NCI-H1436 treated with DMSO at 0.1 percent for 48 hours (cell line): ENCODE results near the gene POFUT2.

Experiments
- DNase-seq: peaks from one replicate; lab custom pipeline; 2025; lab: John Stamatoyannopoulos, UW

Gene POFUT2

DNA sequence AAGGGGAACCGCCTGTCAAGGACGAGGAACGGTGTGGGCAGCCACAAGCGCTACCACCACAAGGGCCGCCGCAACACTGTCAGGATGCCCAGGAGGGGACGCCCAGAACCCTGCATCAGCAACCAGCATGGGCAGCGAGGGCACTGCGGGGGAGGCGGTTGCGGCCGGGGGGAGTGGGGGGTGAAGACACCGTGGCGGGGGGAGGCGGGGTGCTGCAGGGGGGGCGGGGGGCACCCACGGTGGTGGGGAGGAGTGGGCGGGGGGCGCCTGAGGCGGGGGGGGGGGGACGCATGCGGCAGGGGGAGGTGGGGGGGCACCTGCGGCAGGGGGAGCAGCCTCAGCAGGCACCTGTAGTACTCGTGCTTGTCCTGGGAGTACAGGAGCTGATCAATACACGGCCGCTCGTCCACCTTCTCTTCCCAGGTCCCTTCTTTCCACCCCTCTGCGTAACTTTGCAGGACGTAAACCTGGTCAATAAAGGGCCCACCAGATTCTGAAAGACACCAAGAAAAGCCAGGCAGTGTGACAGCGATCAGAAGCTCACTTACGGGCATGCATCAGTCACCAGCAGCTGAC lies 4.6 kb downstream of the POFUT2 start:
- no peak for DNase-seq

DNA sequence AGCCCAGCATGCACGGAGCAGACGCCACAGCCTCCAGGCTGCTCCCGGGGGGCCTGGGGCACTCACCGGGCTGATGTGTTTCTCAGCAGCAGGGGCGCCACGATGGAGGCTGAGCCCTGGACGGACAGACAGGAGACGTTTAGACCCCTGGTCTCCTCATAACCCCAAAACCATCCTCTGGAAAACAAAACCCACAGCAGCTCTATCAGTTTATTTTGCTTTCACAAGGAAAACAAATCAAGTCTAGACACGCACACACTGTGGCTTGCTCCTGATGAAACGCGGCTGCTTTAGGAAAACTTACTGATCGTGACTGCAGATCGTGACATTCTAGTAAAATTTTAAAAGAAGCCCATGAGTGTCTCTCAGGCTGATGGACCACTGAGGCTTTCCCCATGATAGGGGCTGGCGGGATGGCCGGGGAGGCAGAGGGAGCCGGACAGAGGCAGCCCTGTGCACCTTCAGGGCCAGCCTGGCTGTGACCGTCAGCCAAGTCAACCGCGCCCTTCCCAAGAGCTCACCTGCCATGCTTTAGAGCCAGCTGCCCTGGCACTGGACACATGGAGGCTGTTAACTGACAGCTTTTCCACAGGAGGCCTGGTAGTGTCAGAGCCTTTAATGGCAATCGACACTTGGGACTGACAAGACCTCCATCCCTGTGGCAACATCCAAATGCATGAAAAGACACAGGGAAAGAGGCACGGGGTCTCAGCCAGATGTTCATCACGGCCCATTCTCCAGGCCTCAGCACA lies 5.2 kb downstream of the POFUT2 start:
- no peak for DNase-seq

DNA sequence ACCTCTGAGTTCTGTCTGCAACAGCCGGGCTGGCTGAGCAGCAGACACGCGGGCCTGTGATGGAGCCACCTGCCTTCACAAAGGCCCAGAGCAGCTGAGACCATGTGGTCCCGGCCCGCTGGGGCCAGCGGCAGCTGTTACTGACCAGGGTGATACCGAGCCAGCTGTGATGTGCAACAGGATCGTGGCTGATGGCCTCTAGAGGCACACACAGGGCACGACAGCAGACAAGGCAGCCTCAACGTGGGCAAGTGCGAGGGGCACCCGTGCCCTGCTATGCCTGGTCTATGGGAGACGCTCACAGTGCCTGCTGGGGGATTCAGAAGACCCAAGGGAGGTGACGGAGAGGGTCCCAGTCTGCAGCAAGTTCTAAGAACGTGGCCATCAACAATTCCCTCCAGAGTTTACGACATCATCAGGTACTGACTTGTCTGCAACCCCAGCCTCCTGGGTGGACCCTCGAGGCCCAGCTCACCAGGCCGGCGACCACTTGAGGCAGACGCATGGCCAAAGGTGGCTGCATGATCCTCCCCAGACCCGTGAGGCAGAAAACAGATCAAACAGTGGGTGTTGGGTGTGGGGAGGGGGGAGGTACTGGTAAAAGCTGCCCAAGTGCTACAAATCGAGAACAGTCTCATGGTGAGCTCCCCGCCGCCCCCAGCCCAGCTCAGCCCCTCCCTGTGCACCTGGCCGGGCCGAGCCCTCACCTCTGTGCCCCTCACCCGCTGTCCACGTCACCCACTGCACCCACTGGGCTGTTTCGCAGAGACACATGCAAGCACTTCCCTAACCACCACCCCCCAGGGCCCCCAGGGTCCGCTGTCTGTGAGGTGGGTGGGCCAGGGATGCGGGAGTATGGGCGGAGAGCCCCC lies 6.0 kb downstream of the POFUT2 start:
- no peak for DNase-seq

DNA sequence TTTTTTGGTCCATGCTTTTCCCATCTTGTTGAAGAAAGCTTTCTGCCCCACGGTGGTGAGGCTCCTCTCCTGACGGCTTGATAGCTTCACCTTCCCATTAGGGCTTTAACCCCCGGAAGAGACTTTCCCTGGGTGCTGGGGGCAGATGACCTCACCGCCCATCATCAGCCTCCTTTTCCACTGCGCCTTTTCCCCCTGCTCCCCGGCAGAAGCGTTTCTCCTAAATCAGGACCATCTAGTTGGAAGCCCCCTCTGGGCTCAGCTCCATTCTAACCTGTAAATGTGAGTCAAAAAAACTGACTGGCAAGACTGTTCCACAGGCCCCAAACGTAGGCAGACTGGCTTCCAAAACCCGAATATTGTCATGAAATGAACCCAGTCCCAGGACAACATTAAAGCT lies 6.7 kb downstream of the POFUT2 start:
- no peak for DNase-seq

DNA sequence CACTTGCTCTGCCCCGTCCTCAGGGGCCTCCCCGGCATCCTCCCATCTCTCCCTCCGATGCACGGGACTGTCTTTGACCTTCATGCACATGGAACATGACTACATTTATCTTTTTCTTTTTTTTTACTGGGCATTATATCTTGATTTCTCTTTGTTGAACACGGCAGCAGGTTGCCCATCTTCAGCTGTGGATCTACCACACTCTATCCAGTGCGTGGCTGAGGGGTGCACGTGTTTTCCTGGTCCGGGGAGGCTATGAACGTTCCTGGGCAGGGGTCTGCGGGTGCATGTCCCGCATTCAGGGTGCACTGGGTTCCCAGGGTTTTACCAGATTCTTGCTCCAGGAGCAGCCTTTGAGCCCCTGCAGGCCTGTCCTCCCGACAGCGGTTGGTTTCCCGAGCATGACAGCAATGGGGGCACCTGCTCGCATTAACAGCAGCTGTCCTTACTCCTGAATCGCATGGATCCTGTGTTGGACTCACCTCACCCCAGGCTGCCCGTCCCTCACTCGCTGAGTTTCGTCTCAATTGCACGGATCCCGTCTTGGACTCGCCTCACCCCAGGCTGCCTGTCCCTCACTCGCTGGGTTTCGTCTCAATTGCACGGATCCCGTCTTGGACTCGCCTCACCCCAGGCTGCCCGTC lies 7.4 kb downstream of the POFUT2 start:
- DNase-seq = no peak

DNA sequence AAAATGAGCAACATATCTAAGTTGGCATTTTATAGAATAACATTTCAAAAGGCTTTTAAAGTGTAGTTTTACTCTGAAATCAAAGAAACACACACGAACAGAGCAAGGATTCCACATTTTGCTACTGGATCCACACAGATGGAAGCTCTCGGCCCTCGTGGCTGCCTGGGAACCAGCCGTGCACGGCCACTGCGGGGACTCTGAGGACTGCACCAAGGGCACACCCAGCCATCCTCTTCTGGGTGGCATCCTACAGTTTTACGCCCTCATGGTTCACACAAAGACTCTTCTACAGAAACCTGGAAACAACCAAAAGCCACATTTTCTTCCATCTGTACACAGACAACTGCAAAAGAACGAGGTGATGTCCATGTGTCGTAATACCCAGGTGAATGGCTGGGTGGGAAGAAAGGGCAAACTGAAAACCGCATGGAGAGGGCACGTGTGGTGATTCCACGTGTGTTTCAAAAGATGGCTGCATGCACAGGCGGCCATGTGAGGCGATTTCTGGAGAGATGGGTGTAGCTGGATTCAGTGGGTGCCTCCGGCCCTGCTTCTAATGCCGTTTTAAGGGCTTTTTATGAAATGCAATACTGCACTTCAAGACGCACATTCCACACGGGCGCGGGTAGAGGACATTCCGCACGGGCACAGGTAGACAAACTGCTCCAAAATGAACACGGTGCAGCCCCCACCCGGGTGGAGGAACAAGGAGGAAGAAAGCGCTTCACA lies 8.1 kb downstream of the POFUT2 start:
- no peak for DNase-seq

DNA sequence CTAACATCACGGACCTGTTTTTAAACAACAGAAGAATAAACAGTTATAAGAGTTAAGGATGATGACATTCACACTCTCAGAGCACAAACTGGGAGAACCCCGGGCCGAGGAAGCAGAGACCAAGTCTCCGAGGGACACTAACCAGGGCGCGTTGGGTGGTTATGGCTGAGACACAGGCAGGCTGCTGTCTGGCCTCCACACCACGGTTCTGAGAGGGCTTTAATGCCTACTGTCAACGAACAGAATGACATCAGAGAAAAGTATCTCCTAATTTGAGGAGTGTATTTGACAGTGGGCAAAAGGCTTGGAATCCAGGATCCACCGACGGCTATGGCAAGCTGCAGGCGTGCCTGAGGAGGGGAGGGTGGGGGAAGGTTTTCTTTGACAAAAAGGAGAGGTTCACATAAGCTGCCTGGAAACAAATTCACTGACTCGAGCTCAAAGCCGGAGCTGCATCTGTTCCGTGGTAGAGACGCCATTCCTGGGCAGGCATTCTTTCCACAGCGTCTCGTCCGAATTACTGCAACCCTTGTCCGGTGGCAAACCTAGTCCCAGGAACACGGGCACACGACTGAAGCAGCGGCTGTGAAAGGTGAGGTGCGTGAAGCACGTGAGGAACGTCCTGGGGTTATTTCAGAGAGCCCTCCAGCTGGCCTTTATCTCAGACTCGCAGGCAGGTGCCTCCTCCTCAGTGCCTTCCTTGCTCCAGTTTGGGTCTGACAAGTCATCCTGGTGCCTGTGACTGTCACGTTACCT lies 9.4 kb downstream of the POFUT2 start:
- no peak for DNase-seq

DNA sequence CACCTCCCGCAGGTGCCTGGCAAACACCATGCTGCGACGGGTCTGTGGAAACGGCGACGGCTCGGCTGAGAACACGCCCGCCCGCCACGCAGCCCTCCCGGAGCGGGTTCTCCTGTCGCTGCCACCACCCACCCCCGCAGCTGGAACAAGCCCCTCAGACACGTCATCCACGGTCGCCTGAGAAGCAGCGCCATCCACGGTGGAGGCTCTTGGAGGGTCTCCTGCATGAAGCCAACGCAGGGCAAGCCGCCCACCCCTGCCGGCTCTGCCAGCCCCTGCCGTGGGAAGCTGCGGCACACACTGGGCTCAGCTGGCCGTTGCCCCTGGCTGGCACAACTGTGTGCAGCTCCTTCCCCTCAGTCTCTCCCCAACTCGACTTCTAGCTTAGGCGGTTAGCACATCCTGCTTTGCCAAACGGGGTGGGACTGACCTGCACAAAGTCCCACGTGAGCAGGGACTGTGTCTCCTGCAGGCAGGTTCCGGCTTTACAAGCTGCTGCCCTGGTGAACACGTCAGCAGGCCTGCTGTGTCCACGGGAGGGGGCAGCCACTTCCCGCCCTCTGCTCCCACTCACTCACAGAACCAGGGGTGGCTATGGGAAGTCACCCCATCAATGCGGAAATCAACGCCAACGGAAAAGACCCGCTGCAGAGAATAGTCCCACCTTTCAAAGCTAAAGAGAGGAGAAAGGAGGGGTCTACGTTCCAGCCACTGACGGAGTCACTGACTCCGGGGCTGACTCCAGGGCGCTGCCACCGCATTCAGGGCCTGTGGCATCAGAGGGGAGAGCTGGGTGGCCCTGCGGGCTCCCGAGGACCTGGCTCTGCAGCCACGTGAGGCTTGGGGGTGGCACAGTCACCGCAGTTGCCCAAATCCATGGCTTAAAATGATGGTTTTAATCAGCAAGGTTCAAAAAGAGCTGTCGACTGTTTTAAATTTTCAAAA lies 10.3 kb downstream of the POFUT2 start:
- no peak for DNase-seq

DNA sequence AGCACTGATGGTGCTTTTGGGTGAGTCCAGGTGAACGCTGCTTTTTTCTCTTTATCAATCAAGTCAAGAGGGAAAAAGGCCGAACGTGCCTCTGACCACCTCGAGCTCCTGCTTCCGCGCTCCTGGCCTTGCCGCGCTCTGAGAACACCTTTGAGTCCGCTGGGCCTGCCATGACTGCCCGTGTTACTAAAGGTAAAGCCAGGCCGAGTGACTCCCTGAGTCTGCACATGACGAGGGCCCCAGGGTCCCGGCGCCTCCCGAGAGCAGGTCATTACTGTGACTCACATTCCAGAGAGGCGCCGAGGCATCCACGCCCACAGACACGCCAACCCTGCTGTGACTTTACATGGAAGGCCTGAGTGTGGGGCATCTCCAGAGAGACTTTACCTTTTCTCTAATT lies 11.1 kb downstream of the POFUT2 start:
- DNase-seq = no peak

DNA sequence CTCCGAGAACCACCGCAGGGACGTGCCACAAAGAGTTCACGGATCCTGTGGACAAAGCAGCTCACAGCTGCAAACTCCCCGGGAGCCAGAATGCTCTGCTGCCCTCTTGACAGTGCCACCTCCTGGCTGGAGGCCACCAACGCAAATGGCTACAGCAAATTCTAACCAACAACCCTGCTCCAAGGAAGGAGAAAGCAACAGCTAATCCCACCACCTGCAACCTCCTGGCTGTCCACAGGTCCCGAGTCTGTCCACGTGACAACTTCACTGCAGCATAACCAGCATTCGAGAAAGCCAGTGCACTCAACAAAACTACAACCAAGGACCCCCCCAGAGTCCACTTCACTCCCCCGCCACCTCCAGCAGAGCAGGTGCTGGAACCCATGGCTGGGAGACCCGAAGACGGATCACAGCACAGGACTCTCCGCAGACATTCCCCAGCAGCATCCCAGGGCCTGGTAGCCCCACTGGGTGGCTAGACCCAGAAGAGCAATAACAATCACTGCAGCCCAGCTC lies 17.3 kb downstream of the POFUT2 start:
- DNase-seq = no peak

DNA sequence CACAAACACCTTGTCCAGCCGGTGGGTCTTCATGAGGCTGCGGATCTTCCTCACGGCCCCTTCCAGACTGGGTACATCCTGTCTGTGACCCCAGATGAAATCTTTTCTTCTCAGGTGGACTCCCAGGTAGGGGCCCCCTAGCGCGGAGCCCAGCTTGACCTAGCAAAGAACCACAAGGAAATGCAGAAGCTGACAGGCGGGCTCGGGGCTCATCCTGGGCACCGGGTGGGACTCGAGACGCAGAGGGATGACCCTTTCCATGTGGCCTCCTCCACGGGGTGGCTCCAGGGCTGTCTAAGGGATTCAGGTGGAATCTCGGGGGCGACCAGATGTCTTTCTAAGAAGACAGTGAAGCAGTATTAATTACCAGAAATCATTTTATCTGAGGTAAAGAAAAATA lies 17.8 kb downstream of the POFUT2 start:
- DNase-seq = no peak

DNA sequence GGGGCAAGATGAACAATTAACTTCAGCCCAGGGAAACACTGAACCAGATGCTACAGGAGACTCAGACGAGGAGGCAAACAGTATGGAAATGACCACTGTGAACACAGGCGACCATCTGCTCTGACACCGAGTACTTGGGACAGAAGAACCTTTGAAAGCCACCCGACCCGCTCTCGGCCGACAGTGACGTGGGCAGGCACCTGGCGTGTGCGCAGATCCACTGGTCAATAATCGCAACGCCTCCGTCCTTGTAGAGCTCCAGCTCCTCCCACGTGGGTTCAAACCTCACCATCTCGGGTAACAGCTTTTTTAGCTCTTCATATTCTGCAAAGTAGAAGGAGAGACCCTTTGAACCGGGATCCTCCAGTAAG lies 20.3 kb downstream of the POFUT2 start:
- DNase-seq = no peak

DNA sequence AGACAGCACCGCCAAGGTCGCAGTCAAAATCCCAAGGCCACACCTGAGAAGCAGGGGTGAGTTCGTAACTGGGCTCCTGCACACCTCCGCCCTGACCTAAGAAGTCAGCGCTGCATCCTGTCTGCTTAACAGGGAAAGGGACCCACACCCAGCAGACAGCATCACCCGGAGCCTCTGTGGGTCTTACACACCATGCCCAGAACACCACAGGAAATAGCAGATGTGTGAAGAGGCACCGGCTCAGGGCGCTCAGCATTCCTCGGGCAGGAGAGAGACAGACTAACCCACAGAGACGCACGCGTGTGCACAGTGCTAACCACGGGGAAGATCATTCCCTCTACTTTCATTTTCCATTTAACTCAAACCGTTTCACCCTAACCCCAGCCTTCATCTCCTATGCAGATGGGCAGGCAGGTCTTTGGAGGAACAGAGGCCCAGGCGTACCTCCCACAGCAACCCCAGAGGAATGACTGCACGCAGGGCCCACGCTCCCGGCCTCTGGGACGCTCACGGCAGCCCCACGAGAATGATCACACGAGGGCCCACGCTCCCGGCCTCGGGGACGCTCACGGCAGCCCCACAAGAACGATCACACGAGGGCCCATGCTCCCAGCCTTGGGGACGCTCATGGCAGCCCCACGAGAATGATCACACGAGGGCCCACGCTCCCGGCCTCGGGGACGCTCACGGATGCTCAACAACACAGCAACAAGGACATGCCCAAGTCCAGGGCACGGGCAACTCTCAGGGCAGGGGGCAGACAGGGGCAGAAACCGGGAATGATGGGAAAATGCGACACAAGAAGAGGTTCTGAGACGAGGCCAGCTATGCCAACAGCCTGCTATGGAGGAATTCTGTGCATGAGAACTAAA lies 20.9 kb downstream of the POFUT2 start:
- DNase-seq = no peak

DNA sequence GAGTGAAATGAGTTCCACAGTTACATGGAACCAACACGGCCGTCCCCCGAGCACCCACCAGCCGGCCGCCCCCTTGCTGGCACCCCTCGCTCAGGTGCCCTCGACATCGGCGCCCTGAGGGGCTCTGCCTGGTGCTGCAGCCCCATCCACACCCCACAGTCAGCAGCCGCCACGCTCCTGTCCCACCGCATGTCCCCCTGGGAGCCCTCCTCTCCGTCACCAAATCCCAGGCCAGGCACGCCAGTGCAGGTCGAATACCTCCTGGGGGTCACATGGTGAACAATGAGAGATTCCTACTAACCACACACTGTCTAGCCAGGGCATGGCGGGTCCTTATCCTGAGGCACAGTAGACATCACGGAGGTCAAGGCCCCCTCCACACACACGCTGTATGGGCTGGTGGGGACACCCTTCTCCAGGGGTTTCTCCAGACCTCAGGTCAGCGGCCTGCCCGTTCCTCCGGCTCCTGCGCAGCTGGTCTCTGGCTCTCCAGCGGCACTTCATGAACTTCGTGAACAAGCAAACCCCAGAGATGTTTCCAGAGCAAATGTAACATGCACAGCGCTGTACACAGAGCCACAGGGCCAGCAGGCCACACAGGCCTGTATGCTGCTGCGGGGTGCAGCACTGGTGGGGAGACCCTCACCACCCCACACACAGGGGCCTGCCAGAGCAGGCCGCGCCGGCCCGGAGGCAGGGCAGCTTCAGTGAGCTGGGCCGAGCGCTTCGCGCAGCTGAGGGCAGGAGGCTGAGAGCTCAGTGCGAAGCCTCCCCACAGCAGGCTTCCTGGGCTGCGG lies 21.8 kb downstream of the POFUT2 start:
- DNase-seq = no peak

DNA sequence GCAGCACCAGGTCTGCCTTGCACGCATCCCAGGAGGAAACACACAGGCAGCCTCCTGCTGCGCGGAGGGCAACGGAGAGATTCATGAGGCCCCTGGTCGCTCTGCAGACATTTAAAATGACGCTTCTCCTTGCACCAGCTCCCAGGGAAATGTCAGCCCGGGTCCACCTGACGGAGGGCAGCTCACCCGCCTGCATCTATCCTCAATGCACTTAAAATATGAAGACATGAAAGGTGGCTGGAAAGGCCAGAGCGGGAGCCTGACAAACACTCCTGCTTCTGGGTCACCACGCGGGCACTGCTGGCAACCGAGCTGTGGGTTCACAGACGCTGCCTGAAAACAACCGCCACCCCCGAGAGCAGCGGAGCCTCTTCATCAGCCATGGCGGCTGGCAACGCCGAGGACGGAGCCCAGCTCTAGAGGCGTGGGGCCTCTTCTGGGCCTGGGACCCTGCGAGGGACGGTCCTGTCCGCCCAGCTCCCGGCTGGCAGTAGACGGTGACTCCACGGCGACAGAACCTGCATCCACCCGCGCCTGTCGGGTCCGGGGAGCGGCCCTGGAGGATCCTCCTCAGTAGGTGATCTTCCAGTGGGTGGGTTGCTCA lies 22.7 kb downstream of the POFUT2 start:
- DNase-seq = no peak

DNA sequence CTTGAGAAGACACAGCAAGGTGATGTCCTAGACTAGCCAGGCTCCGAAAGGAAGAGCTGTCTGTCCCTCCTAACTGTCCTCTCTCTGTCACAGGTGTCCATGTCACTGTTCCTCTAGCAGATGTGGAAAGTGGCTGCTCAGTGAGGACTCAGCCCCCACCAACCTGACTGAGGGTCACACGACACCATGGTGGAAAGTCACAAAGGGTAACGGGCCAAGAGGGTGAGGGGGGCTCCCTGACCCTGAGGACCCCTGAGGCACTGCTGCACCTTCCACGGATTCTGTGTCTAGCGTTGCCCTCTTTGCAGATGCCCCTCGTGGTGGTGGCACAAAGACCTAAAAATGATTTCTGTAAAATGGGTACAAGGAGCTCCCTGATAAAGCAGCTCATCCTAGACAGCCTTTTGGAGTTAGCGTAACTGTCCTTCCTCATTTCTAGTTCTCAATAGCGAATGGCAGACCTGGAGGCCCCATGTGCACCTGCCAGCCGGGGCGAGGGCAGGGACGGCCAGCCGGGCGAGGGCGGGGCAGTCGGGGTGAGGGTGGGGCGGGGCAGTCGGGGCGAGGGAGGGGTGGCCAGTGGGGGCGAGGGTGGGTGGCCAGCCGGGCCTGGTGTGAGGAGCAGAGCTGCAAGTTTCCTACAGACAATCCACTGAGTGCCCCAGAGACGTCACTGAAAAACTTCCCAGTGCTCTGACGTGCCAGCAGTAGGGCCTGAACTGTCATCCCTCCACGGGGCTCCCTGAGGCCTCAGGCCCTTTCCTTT lies 23.4 kb downstream of the POFUT2 start:
- no peak for DNase-seq

DNA sequence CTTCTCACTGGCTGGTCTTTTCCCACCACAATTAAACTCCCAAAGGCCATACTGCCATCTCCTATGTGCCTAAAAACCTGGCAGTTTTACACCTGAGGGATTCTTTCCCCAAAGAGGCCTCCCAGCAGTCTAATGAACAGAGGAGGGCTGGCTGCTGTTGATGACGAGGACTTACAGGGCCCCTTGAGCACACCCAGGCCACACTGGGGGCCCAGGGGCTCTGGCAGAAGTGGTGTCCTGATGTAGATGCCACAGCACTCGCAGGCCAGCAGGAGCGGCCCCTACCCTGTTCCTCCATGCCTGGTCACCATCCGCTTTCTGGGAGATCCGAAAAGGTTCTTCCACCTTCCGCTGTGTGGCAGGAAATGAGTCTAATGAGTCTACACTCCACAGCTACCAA lies 24.2 kb downstream of the POFUT2 start:
- DNase-seq = no peak
